Measurements from ENCODE around the gene PIGO.

DNA sequence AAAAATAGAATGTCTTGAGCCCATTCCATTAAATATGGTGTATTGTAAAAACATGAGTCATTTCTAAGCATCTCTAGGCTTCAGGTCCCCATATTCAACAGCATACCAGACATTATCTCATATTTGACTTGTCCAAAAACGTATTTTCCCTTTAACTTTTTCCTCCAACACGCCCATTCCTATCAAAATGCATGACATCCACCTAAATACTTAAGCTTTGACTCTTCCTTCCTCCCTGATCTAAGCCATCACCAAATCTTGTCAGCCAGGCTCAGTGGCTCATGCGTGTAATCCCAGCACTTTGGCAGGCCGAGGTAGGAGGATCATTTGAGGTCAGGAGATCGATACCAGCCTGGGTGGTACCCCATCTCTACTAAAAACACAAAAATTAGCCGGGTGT lies 47.9 kb downstream of the PIGO start:
- TF ChIP-seq POLR2A (IDR thresholded peaks at IDR 0.05; ENCODE audit: low read depth) (no peak), EP300 (IDR thresholded peaks at IDR 0.05) (no peak), POLR2AphosphoS5 (IDR thresholded peaks at IDR 0.05) (no peak)
- TF ChIP-seq, protein P1, sequence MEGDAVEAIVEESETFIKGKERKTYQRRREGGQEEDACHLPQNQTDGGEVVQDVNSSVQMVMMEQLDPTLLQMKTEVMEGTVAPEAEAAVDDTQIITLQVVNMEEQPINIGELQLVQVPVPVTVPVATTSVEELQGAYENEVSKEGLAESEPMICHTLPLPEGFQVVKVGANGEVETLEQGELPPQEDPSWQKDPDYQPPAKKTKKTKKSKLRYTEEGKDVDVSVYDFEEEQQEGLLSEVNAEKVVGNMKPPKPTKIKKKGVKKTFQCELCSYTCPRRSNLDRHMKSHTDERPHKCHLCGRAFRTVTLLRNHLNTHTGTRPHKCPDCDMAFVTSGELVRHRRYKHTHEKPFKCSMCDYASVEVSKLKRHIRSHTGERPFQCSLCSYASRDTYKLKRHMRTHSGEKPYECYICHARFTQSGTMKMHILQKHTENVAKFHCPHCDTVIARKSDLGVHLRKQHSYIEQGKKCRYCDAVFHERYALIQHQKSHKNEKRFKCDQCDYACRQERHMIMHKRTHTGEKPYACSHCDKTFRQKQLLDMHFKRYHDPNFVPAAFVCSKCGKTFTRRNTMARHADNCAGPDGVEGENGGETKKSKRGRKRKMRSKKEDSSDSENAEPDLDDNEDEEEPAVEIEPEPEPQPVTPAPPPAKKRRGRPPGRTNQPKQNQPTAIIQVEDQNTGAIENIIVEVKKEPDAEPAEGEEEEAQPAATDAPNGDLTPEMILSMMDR (IDR thresholded peaks at IDR 0.05): no peak

Measured in esophagus muscularis mucosa (tissue), 4 donors.